RWPE1 (cell line): Measurements from ENCODE around the gene MSH2.

ENCODE experiments used
- CTCF ChIA-PET: fragments of 350-600 bp; sonication (Branson Sonifier 250); formaldehyde crosslinking; extraction: SDS; loops from one replicate; lab custom pipeline; 2021; lab: Yijun Ruan, JAX
- POLR2A ChIA-PET: fragments of 400-600 bp; formaldehyde crosslinking; extraction: SDS; loops from one replicate; lab custom pipeline; 2020; ENCODE audit warnings: antibody characterized with exemption; ENCODE audit not compliant: low non-redundant PET; lab: Yijun Ruan, JAX
- DNase-seq: peaks from one replicate; pipeline ENCODE4 v3.0.0; 2012; ENCODE audit warnings: low spot score
- H3K27ac ChIP-seq: fragments of 450-650 bp; 2 replicates; pipeline ENCODE4 v1.5.1; 2017
- TF ChIP-seq, protein P1 (sequence below): fragments of 450-650 bp; conservative IDR thresholded peaks from 2 replicates; pipeline ENCODE4 v1.5.1; 2017; ENCODE audit warnings: low read depth, mild to moderate bottlenecking

Gene MSH2

DNA sequence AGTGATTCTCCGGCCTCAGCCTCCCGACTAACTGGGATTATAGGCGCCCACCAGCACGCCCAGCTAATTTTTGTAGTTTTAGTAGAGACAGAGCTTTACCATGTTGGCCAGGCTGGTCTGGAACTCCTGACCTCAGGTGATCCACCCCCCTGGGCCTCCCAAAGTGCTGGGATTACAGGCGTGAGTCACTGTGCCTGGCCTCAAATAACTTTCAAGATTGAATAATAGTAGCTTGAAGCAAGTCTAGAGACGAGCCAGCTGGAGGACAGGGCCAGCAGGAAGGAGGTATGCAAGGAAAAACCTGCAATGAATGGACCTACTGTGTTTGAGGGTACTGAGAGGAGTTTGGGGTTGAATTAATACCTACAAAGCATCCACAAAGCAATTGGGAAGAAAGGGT, 87.5 kb downstream of the MSH2 start:
- ChIA-PET POLR2A (no interaction called here), CTCF (interaction anchor here (0.6 kb wide), 1 partner anchor 40 kb away, joined by 3 read pairs; no protein-coding TSS in a partner anchor)
- TF ChIP-seq, protein P1, sequence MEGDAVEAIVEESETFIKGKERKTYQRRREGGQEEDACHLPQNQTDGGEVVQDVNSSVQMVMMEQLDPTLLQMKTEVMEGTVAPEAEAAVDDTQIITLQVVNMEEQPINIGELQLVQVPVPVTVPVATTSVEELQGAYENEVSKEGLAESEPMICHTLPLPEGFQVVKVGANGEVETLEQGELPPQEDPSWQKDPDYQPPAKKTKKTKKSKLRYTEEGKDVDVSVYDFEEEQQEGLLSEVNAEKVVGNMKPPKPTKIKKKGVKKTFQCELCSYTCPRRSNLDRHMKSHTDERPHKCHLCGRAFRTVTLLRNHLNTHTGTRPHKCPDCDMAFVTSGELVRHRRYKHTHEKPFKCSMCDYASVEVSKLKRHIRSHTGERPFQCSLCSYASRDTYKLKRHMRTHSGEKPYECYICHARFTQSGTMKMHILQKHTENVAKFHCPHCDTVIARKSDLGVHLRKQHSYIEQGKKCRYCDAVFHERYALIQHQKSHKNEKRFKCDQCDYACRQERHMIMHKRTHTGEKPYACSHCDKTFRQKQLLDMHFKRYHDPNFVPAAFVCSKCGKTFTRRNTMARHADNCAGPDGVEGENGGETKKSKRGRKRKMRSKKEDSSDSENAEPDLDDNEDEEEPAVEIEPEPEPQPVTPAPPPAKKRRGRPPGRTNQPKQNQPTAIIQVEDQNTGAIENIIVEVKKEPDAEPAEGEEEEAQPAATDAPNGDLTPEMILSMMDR: no peak
- DNase-seq: peak; percentile 13
- H3K27ac ChIP-seq: no peak overlapping the region

DNA sequence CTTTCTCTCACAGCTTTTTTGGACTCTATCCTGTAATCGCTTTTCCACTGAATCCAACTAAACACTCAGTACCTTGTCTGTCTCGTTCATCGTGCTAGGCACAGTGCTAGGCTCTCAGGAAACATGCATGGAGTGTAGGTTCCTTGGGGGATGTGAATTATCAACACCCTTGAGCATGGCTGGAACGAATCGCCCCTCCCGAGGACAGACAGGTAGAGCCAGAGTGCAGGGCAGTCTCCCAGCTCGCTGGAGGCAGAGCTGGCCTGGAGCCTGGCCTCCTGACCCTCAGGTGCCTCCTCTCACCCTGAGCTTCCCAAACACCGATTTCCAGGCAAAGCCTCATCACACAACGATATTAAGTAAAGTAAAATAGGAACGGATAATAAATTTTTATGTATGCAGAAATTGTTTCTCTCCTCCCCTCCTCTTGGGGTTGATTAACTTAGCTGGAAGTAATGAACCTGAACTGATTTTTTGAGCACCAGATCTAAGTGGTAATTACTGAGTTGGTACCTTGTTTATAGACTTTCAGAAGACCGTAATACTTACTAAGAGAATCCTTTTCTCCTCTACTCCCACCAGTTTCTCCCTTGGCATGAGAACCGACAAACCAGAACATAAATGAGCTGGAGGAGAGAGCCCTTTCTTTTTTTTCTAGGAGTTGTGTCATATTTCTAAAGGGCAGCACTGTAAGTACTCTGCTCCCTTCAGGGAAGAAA, 90.5 kb downstream of the MSH2 start:
- ChIA-PET POLR2A (no interaction called here), CTCF (interaction anchor here (0.6 to 0.9 kb wide), 2 partner anchors 56 to 736 kb away, joined by 4 to 5 read pairs; no protein-coding TSS in a partner anchor)
- DNase-seq: no peak
- no peak overlapping the region for H3K27ac ChIP-seq
- TF ChIP-seq, protein P1: no peak

DNA sequence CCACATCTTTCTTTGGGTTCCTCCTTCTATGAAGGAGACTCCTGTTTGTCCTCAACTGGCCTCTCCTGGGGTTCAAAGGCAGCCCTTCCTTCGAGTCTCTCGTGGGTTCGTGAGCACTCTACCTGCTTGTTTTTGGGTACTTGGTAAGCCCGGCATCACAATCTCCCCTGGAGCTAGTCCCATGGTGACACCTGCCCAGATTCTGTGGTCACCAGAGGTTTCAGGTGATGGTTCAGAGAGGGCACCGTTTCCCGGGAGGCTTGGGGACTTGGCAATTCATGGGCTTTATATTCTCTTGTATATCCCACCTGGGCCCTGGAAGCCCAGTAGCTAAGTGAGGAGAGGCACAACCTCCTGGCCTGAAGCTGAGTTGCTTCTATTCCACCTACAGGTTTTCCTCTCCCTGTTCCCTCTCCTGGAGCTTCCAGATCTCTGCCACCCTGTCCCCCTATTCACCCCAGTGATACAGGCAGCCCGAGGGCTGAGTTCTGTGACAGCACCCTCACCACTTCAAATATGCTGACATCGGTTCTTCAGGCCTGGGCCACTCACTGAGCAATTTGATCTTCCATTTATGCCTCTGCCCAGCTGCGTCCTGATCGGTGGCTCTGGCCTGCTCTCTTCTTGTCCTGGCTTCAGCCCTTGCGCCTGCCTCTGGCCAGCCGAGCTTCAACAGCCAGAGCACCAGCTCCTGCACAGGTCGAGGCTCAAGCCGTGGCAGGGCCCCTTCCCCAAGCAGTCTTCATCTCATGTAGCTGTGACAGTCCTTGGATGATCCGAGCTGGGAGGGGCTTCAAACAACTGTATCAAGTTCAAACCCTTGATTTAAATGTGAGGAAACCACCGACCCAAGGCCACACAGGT, 91.5 kb downstream of the MSH2 start:
- CTCF ChIA-PET: interaction anchor here (0.9 kb wide), 1 partner anchor 735 kb away, joined by 4 read pairs; no protein-coding TSS in a partner anchor
- H3K27ac ChIP-seq: no peak overlapping the region
- TF ChIP-seq, protein P1: no peak
- no peak for DNase-seq
- POLR2A ChIA-PET: no interaction called here

DNA sequence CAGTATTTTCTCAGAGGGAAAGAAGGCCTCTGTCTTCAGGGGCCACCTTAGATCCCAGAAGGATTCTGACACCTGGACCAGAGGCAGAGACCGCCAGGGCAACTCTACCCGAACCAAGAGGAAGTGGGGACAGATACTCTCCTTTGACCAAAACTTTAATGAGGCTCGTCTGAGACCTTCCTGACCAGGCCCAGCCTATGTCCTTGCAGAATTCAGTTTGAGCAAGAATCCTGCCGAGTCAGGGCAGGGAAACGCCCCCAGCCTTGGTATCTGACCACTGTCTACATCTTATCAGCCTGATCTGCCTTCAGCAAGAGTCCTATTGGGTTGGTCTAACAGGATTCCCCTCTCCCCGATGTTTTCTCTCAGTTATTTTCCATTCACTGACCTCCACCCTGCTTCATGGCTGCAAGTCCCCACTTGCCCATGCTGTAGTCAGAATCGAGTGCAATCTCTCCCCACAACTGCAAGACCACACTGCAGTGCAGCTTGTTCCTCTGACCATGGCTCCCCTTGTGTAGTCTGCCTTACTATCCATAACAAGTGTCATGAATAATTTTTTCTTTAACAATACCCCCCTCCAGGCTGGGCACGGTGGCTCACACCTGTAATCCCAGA, 95.0 kb downstream of the MSH2 start:
- no peak overlapping the region for H3K27ac ChIP-seq
- ChIA-PET CTCF (no interaction called here), POLR2A (no interaction called here)
- TF ChIP-seq, protein P1: no peak
- DNase-seq: no peak

DNA sequence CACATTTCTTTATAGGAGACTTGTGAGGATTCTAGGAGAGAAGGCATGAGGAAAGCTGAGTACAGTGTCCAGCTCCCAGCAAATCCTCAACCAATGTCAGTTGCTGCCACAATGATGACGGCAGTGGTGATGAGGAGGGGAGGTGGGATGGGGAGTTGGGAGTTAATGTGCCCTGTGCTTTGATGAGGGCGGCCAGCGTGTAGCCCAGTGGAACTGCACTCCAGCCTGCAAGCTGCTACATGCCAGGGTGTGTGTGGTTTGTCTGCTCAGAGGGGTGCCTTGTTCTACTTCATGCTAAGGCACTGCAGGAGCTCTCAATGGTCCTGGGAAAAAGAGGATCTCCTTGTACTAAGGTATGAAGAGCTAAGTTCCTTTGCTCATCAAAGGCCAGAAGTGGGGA, 96.1 kb downstream of the MSH2 start:
- DNase-seq: no peak
- CTCF ChIA-PET: no interaction called here
- TF ChIP-seq, protein P1: no peak
- POLR2A ChIA-PET: no interaction called here
- H3K27ac ChIP-seq: no peak overlapping the region
